NT2/D1 (cell line): ENCODE results near the gene MTOR.
"Not testable (repeated sequence)": the region's sequence is repeated elsewhere in the genome, so short reads cannot be mapped to it uniquely, and the experiment has no call there.

Experiments
- DNase-seq: peaks from one replicate; pipeline ENCODE4 v3.0.0-alpha.2; 2011; ENCODE audit warnings: low read depth, low spot score
- H3K27me3 ChIP-seq: 2 replicates; pipeline ENCODE4 v1.6.0; 2011; ENCODE audit warnings: mild to moderate bottlenecking; ENCODE audit not compliant: insufficient read length, insufficient read depth
- H3K36me3 ChIP-seq: 2 replicates; pipeline ENCODE4 v1.6.1; 2011; ENCODE audit warnings: mild to moderate bottlenecking, low read length, mixed read lengths; ENCODE audit not compliant: insufficient read depth, insufficient read length
- H3K4me1 ChIP-seq: 2 replicates; pipeline ENCODE4 v1.5.1; 2011; ENCODE audit not compliant: insufficient read depth, insufficient read length
- H3K4me3 ChIP-seq: 2 replicates; pipeline ENCODE4 v1.5.1; 2011; ENCODE audit warnings: low read depth; ENCODE audit not compliant: insufficient read length
- H3K9ac ChIP-seq: 2 replicates; pipeline ENCODE4 v1.6.0; 2011; ENCODE audit warnings: low read depth; ENCODE audit not compliant: insufficient read length
- H3K9me3 ChIP-seq: 2 replicates; pipeline ENCODE4 v1.5.1; 2011; ENCODE audit warnings: mild to moderate bottlenecking, low read length; ENCODE audit not compliant: insufficient read depth
- SUZ12 ChIP-seq: IDR thresholded peaks from 2 replicates; pipeline ENCODE4 v1.6.1; 2011; ENCODE audit not compliant: insufficient read length, insufficient read depth; ENCODE audit errors: extremely low read depth
- YY1 ChIP-seq: IDR thresholded peaks from 2 replicates; pipeline ENCODE4 v1.6.1; 2011; ENCODE audit not compliant: insufficient read length, insufficient read depth
- ZNF274 ChIP-seq: IDR thresholded peaks from 2 replicates; pipeline ENCODE4 v1.6.1; 2011; ENCODE audit warnings: mild to moderate bottlenecking, low read depth, low read length

The MTOR gene

GRCh38 chr1:11071463-11072215, 190.7 kb downstream of the MTOR start:
- H3K36me3 ChIP-seq = peaks cover 86% of the 10 kb centered on the region
- no peaks in the 10 kb centered on the region for H3K27me3 ChIP-seq
- no peak for DNase-seq
- no peaks in the 10 kb centered on the region for H3K4me1 ChIP-seq
- TF ChIP-seq SUZ12 = no peak
- peak overlapping the region; percentile 26 for H3K9ac ChIP-seq
- H3K9me3 ChIP-seq = no peaks in the 10 kb centered on the region
- H3K4me3 ChIP-seq = no peak overlapping the region

- Histone ChIP-seq H3K4me1 (no peaks in the 10 kb centered on the region), H3K4me3 (no peak overlapping the region), H3K9ac (no peak overlapping the region), H3K36me3 (peaks cover 85% of the 10 kb centered on the region), H3K27me3 (no peaks in the 10 kb centered on the region), H3K9me3 (no peaks in the 10 kb centered on the region)
- no peak for DNase-seq
- TF ChIP-seq ZNF274 (no peak), YY1 (no peak), SUZ12 (no peak)
These were observed 191.5 kb downstream of the MTOR start for GRCh38 chr1:11070876-11071275.

- Histone ChIP-seq H3K9ac (no peak overlapping the region), H3K9me3 (no peaks in the 10 kb centered on the region), H3K4me3 (no peak overlapping the region), H3K27me3 (no peaks in the 10 kb centered on the region), H3K36me3 (peaks cover 81% of the 10 kb centered on the region), H3K4me1 (no peaks in the 10 kb centered on the region)
- DNase-seq = no peak
- TF ChIP-seq YY1 (no peak), ZNF274 (no peak), SUZ12 (no peak)
These were observed 193.5 kb downstream of the MTOR start for GRCh38 chr1:11068600-11069473.

- H3K4me1 ChIP-seq = no peaks in the 10 kb centered on the region
- no peak overlapping the region for H3K9ac ChIP-seq
- H3K9me3 ChIP-seq = no peaks in the 10 kb centered on the region
- no peak for DNase-seq
- TF ChIP-seq SUZ12 (no peak), ZNF274 (no peak), YY1 (no peak)
- H3K36me3 ChIP-seq = peaks cover 82% of the 10 kb centered on the region
- no peak overlapping the region for H3K4me3 ChIP-seq
- H3K27me3 ChIP-seq = no peaks in the 10 kb centered on the region
These were observed 194.4 kb downstream of the MTOR start for GRCh38 chr1:11067716-11068599.

GRCh38 chr1:11065796-11066195, 196.6 kb downstream of the MTOR start:
- no peak overlapping the region for H3K4me3 ChIP-seq
- H3K27me3 ChIP-seq = no peaks in the 10 kb centered on the region
- H3K9ac ChIP-seq = no peak overlapping the region
- H3K36me3 ChIP-seq = peaks cover 72% of the 10 kb centered on the region
- DNase-seq = no peak
- no peaks in the 10 kb centered on the region for H3K9me3 ChIP-seq
- TF ChIP-seq ZNF274 (no peak), YY1 (no peak), SUZ12 (no peak)
- H3K4me1 ChIP-seq = peaks cover 2% of the 10 kb centered on the region

- no peaks in the 10 kb centered on the region for H3K27me3 ChIP-seq
- peaks cover 3% of the 10 kb centered on the region for H3K4me1 ChIP-seq
- no peaks in the 10 kb centered on the region for H3K9me3 ChIP-seq
- H3K36me3 ChIP-seq = peaks cover 64% of the 10 kb centered on the region
- no peak overlapping the region for H3K4me3 ChIP-seq
- TF ChIP-seq YY1 (no peak), ZNF274 (no peak), SUZ12 (no peak)
- DNase-seq = no peak
- H3K9ac ChIP-seq = no peak overlapping the region
These were observed 197.4 kb downstream of the MTOR start for GRCh38 chr1:11064942-11065341.

- not testable (repeated sequence) for H3K4me3 ChIP-seq, DNase-seq, H3K27me3 ChIP-seq, H3K9ac ChIP-seq, H3K4me1 ChIP-seq, H3K9me3 ChIP-seq
- H3K36me3 ChIP-seq = peaks cover 55% of the 10 kb centered on the region
These were observed 198.3 kb downstream of the MTOR start for GRCh38 chr1:11063937-11064537.
